AG09309 (cell line): Measurements from ENCODE around the gene ABCC6.

ENCODE experiments used
- DNase-seq: peaks from one replicate; pipeline ENCODE4 v3.0.0-alpha.2; 2010; ENCODE audit warnings: low read depth
- H3K4me3 ChIP-seq: 2 replicates; pipeline ENCODE4 v1.5.1; 2011; ENCODE audit warnings: mild to moderate bottlenecking, low read depth, low read length, moderate library complexity; ENCODE audit not compliant: control insufficient read depth
- CTCF ChIP-seq: IDR thresholded peaks from 2 replicates; pipeline ENCODE4 v1.5.1; 2011; ENCODE audit warnings: mild to moderate bottlenecking, low read depth, low read length, inconsistent platforms; ENCODE audit not compliant: insufficient read depth, control insufficient read depth; ENCODE audit errors: missing control alignments

Gene ABCC6

GRCh38 chr16:16143931-16144330 is 79.4 kb downstream of the ABCC6 start:
- no peak for DNase-seq
- no peak for TF ChIP-seq CTCF
- no peak overlapping the region for H3K4me3 ChIP-seq

DNA sequence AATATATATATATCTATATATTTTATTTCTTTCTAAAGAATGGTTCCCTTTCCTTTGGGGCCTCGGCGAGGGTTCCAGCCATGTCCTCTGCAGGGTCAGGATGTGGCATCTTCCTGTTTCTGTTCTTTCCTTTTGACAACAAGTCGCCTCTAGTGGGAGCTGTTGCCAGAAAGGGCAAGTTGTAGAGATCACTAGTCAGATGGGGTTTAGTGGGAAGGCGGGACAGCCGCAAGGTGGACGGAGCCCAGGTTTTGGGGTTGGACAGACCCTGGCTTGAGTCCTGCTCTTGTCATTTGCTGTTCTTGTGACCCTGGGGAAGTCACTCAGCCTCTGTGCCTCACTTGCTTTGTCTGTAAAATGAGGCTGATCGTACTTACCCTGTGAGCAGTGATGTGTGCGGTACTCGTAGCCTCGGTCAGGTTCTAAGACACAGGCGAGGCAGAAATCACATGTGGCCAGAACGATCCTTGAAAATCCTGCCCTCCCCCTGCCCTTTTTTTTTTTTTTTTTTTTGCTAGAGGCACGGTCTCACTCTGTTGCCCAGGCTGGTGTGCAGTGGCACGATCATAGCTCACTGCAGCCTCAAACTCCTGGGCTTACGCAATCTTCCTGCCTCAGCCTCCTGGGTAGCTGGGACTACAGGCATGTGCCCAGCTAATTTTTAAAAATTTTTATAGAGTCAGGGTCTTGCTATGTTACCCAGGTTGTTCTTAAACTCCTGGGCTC is 80.1 kb downstream of the ABCC6 start:
- DNase-seq = no peak
- H3K4me3 ChIP-seq = no peak overlapping the region
- TF ChIP-seq CTCF = peak; percentile 40

DNA sequence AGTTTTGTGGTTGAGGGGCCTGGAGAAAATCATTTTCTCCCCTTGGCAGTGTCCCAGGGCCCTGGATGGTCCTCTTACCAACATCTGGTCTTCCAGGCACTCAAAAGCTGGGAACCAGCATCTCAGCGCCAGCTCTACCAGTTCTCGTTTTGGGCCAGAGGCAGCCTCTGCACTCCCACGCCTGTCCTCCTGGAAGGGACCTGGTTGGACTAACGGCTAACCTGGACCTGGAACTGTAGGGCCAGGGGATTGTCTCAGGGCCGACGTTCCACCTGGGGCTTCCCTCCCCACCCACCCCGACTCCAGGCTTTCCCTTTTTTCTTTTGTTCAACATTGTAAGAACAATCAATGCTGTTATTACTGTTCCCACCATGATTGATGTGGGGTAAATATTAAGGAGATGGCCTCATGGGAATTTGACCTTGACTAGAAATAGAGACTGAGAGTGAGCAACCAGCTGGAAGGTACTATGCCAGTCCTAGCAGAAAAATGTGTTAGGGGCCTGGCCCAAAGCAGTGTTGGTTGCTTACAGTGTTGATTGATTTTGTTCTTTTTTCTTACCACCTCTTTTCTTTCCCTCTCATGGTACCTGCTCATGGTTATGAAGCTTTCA is 81.4 kb downstream of the ABCC6 start:
- TF ChIP-seq CTCF = no peak
- H3K4me3 ChIP-seq = no peak overlapping the region
- DNase-seq = no peak

- DNase-seq = no peak
- no peak for TF ChIP-seq CTCF
- H3K4me3 ChIP-seq = no peak overlapping the region
These were observed 82.2 kb downstream of the ABCC6 start for GRCh38 chr16:16141141-16141540.

- DNase-seq = no peak
- no peak for TF ChIP-seq CTCF
- no peak overlapping the region for H3K4me3 ChIP-seq
These were observed 82.8 kb downstream of the ABCC6 start for GRCh38 chr16:16140537-16140936.

DNA sequence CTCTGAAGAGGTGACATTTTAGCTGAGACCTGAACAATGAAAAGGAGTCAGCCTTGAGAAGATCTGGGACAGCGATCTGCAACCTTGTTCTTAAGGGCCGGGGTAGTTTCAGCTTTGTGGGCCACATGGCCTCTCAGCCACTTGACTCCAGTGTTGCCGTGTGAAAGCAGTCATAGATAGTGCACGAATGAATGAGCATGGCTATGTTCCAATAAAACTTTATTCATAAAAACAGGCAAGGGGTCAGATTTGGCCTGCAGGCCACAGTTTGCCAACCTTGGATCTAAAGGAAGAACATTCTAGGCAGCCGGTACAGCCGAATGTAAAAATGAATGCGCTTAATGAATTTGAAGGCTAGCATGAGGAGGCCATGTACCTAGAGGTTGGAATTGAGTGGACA is 83.5 kb downstream of the ABCC6 start:
- no peak for DNase-seq
- no peak overlapping the region for H3K4me3 ChIP-seq
- no peak for TF ChIP-seq CTCF
